HG02885 (cell line): ENCODE measurements around the gene WLS.
"Not testable (repeated sequence)": the region's sequence is repeated elsewhere in the genome, so short reads cannot be mapped to it uniquely, and the experiment has no call there.

Source experiments
- ATAC-seq: cut with Tn5 transposase; IDR thresholded peaks from one replicate; pipeline ENCODE4 v1.9.1; 2021; ENCODE audit warnings: mild to moderate bottlenecking; ENCODE audit not compliant: unreplicated experiment, poor library complexity

WLS gene

GRCh38 chr1:68232289-68233148 is at the start of gene WLS:
TSS of gene WLS (minus strand) at chr1:68232523. CDS start at chr1:68232299, 224 bp downstream.
- ATAC-seq = no peak

DNA sequence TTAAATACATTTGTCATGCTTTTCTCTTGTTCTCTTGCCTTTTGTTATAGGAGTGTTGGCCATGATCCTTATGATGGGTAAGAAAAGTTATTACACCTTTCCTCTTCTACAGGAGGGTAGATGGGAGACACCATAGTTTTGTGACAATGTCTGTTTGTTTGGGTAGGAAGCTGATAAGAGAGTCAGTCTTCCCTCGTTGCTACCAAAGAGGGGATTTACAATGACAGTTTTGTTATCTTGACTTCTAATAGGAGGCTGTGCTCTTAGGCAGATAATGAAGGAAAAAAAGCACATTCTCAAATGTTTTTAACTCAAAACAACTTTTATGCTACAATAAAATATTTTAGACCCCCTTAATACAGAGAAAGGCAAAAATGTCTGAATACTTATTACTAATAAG is 48.0 kb upstream of the WLS start:
- ATAC-seq = no peak

- no peak for ATAC-seq
Observed at GRCh38 chr1:68279846-68280245, 47.5 kb upstream of the WLS start.

- ATAC-seq = no peak
Observed at GRCh38 chr1:68278221-68278620, 45.9 kb upstream of the WLS start.

DNA sequence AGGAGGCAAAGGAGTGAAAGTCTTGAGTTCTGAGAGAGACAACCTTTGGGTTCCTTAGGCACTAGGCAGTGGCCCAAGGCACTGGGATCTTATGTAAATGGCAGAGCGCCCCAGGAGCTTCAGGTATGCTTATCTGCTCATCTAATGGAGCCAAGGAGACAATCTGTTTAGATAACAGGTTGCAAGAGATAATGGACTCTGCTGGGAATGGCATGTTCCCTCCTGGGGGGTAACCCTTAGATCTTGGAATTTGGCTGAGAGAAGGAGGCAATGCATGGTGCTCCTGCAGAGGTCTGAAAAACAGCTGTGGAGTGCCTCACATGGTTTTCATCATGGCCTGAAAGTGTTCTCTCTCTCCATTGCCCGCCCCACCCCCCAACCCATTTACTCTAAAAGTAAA is 44.1 kb upstream of the WLS start:
- ATAC-seq = no peak

DNA sequence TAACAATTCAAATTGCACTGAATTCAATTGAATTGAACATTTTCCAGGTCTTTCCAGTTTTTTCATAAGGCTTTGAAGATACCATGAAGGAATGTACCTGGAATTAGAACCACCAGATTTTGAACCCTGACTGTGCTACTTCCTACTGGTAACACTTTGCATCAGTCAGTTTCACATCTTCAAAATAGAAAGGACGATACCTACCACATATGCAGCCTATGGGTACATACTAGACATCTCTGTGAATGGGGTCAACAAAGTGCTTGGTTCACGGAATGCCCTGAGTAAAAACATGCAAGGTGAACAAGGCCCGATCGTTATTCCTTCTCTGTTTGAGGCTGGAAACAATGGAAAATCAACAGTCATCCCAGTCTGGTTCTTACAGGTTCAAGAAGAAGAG is 41.2 kb upstream of the WLS start:
- no peak for ATAC-seq

DNA sequence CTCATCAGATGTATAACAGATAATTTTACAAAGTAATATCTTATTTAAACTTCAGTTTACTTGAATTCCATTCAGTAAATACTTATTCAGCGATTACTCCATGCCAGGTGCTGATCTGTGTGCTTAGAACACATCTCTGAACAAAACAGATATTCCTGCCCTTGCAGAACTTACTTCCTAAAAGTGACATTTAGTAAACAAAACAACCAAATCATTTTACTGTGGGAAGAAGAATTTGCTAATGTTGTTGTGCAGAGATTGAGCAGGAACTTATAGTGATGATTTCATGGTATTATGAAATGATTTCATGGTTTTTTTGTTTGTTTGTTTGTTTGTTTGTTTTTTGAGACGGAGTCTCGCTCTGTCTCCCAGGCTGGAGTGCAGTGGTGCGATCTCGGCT is 39.3 kb upstream of the WLS start:
- ATAC-seq = no peak

DNA sequence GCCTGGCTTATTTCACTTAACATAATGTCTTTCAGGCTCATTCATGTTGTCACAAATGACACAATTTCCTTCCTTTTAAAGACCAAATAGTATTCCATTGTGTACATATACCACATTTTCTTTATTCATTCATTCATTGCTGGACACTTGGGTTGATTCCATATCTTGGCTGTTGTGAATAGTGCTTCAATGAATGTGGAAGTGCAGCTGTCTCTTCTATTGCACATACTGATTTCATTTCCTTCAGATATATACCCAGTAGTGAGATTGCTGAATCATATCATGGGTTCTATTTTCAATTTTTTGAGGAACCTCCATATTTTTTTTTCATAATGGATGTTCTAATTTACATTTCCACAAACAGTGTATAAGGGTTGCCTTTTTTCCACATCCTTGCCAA is 38.6 kb upstream of the WLS start:
- no peak for ATAC-seq

- ATAC-seq = no peak
Observed at GRCh38 chr1:68269637-68270430, 37.5 kb upstream of the WLS start.

GRCh38 chr1:68268896-68269483 is 36.7 kb upstream of the WLS start:
- no peak for ATAC-seq

DNA sequence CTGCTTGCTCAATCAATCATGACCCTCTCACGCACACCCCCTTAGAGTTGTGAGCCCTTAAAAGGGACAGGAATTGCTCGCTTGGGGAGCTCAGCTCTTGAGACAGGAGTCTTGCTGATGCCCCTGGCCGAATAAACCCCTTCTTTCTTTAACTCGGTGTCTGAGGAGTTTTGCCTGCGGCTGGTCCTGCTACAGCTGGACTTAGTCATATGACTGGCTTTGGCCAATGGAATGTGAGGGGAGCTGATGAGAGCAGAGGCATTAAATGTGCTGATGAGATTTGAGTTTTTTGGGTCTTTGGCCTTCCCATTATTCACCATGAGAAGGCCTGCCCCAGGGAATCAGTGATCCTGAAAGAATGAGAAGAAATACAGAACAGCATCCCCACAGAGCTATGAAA is 24.5 kb upstream of the WLS start:
- ATAC-seq = not testable (repeated sequence)

DNA sequence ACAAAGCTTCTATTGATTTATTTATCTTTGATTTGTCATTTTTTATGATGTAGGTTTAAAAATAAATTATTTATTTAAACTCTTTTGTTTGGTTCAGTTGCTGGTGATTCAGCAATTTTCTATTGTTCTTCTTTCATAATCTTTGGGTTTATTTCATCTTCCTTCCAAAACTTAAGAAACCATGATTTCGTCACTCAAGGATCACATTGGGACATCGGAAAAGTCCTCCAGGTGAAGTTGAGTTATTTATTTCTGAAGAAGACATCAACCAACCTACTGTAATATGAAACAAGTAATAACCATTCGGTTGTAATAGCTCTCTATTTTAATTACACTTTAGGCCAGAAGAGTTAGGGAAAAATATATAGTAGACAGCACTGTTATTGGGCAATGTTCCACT is 23.0 kb upstream of the WLS start:
- no peak for ATAC-seq

DNA sequence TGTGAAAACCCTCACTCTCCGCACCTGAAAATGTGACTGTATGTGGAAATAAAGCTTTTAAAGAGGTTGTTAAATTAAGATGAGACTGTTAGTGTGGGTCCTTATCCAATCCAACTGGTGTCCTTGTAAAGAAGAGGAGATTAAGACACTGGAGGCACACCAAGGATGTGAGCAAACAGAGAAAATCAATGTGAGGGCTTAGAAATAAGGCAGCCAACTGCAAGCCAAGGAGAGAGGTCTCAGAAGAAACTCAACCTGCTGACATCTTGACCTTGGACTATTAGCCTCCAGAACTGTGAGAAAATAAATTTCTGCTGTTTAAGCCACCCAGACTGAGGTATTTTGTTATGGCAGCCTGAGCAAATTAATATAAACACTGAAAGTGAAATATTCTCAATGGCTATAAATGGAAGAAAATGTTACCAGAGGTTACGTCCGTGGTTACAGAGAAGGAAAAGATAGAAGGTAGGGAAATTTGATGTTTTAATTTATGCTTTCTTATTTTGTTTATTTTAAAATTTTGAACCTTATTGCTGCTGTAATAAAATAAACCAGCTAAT is 22.4 kb upstream of the WLS start:
- ATAC-seq = no peak

GRCh38 chr1:68237040-68237439 is 4.7 kb upstream of the WLS start:
- no peak for ATAC-seq

DNA sequence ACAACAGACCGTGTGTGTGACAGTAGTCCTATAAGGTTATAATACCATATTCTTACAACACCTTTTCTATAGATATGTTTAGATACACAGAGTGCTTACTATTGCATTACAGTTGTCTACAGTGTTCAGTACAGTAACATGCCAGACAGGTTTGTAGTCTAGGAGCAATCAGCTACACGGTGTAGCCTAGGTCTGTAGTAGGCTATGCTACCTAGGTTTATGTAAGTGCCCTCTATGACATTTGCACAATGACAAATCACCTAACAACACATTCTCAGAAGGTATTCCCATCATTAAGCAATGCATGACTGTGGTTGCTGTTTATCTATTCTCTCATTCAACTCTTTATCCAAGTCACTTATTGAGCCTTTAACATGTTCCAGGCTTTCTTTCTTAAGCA is 1.8 kb upstream of the WLS start:
- no peak for ATAC-seq

- ATAC-seq = no peak
Observed at GRCh38 chr1:68233202-68233601, 879 bp upstream of the WLS start.

GRCh38 chr1:68231627-68232288 is 565 bp downstream of the WLS start:
- no peak for ATAC-seq

DNA sequence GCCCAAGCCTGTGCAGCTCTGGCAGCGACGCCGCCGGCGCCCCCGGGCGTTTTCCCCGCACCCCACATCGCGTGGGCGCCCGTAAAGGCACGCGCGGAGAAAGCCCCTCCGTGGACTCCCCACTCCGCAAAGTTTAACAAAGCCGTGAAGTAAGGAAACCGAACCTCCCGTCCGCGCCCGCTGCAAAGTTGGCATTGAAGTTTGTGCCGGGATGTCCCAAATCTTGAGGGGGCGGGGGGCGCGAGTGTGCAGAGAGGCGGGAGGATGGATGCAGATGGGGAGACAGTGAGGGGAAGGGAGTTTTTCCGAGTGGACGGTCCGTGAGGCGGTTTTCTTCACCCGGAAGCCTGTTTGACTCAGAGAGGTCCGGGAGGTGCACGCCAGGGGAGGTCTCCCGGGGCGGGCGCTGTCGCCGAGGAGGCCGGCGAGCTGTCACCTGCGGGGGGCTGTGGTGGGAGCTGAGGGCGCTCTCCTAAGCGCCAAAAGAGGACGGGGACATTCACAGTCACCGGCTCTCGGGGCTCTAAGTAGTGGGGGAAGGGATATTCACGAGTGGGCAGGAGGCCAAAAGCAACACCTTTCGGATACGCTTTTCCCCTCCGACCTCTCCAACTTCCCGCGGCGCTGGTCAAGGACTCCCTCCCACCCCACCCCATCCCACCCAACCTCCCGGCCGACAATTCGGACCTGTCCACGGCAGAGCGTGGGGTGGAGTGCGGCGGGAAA is 1.3 kb downstream of the WLS start:
- no peak for ATAC-seq

DNA sequence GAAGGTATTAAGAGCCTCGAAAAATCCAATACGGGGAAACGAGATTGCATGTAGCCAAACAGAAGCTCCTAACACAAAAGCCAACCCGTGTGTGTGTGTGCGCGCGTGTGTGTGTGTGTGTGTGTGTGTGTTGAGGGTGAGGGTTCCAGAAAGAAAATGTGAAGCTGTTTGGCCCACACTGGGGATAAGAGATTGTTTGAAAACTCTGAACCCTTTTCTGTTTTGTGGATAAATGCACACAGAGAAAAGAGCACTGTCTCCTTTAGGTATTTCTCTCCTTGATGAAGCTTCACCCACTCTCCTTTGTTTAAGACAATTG is 1.9 kb downstream of the WLS start:
- no peak for ATAC-seq
